GM19372 (cell line): Measurements from ENCODE around the gene ZSWIM9.

Source experiments
- ATAC-seq: cut with Tn5 transposase; IDR thresholded peaks from one replicate; pipeline ENCODE4 v1.9.1; 2021; ENCODE audit warnings: mild to moderate bottlenecking, low read depth, moderate library complexity; ENCODE audit not compliant: unreplicated experiment

ZSWIM9 gene

GRCh38 chr19:48171710-48172109 lies 1.2 kb downstream of the ZSWIM9 start:
- ATAC-seq, result no peak

GRCh38 chr19:48174445-48175030 lies 4.1 kb downstream of the ZSWIM9 start:
- no peak for ATAC-seq

- ATAC-seq, result no peak
Observed at GRCh38 chr19:48175578-48175977, 5.1 kb downstream of the ZSWIM9 start.

- no peak for ATAC-seq
Observed at GRCh38 chr19:48176226-48176625, 5.7 kb downstream of the ZSWIM9 start.

GRCh38 chr19:48181505-48181904 lies 11.0 kb downstream of the ZSWIM9 start:
- ATAC-seq, result no peak

- no peak for ATAC-seq
Observed at GRCh38 chr19:48182434-48182833, 12.0 kb downstream of the ZSWIM9 start.

- no peak for ATAC-seq
Observed at GRCh38 chr19:48183356-48183755, 12.9 kb downstream of the ZSWIM9 start.

- ATAC-seq, result no peak
Observed at GRCh38 chr19:48186015-48186414, 15.5 kb downstream of the ZSWIM9 start.

GRCh38 chr19:48186541-48186991 lies 16.1 kb downstream of the ZSWIM9 start:
- no peak for ATAC-seq

- no peak for ATAC-seq
Observed at GRCh38 chr19:48190288-48190884, 19.9 kb downstream of the ZSWIM9 start.

GRCh38 chr19:48190885-48191284 lies 20.4 kb downstream of the ZSWIM9 start:
- no peak for ATAC-seq

- ATAC-seq, result no peak
Observed at GRCh38 chr19:48192750-48193149, 22.3 kb downstream of the ZSWIM9 start.

- ATAC-seq, result no peak
Observed at GRCh38 chr19:48194041-48194843, 23.8 kb downstream of the ZSWIM9 start.

GRCh38 chr19:48194844-48195830 lies 24.7 kb downstream of the ZSWIM9 start:
- ATAC-seq, result no peak

- no peak for ATAC-seq
Observed at GRCh38 chr19:48196321-48196763, 25.9 kb downstream of the ZSWIM9 start.

- no peak for ATAC-seq
Observed at GRCh38 chr19:48196933-48197665, 26.6 kb downstream of the ZSWIM9 start.

GRCh38 chr19:48203222-48203793 lies 32.8 kb downstream of the ZSWIM9 start:
- no peak for ATAC-seq

GRCh38 chr19:48203794-48204628 lies 33.5 kb downstream of the ZSWIM9 start:
- peak; percentile 94 for ATAC-seq
